A549 (cell line): ENCODE measurements around the gene BRD3OS. TPM values are rescaled to one million over a fixed set of nuclear protein-coding genes. Genes with fewer than 3 reads are reported as not detected.

ENCODE experiments used
- ATAC-seq, 2 experiments: fragments of 200-7000 bp in 1 of 2; fragments of >200 bp in 1 of 2; cut with Nextera tagmentation in 1 of 2; cut with Tn5 transposase in 1 of 2; 3 replicates each; pipeline versions ENCODE4 v1.8.0 to v1.9.1; 2018 to 2020; ENCODE audit warnings: mild to moderate bottlenecking in 1 of 2, moderate library complexity in 1 of 2
- CTCF ChIA-PET: fragments of 300-600 bp; sonication (Branson Sonifier 250); formaldehyde crosslinking; extraction: SDS; loops from one replicate; lab custom pipeline; 2021; ENCODE audit warnings: antibody characterized with exemption, inconsistent platforms; lab: Yijun Ruan, JAX
- POLR2A ChIA-PET: fragments of 350-600 bp; formaldehyde crosslinking; extraction: SDS; loops from one replicate; lab custom pipeline; 2021; ENCODE audit warnings: antibody characterized with exemption, inconsistent platforms; lab: Yijun Ruan, JAX
- DNase-seq, 2 experiments: peaks; one replicate each; pipeline versions ENCODE4 v3.0.0 to v3.0.0-alpha.2; 2011 to 2016; ENCODE audit warnings: low read depth in 1 of 2, low spot score in 1 of 2
- FAIRE-seq: peaks from 2 replicates; lab custom pipeline; 2011; peaks lifted over from hg19 to GRCh38; lab: Jason Lieb, UNC
- H3K27ac ChIP-seq, 2 experiments: fragments of >200 bp; sonication (Bioruptor Twin); formaldehyde crosslinking; 3 replicates each; pipeline ENCODE4 v1.5.1; 2016 to 2017
- H3K4me1 ChIP-seq: fragments of >200 bp; sonication (Bioruptor Twin); formaldehyde crosslinking; 3 replicates; pipeline ENCODE4 v1.6.1; 2016
- H3K4me2 ChIP-seq: fragments of >200 bp; sonication (Bioruptor Twin); formaldehyde crosslinking; 3 replicates; pipeline ENCODE4 v1.6.1; 2016
- H3K4me3 ChIP-seq: fragments of >200 bp; sonication (Bioruptor Twin); formaldehyde crosslinking; 3 replicates; pipeline ENCODE4 v1.5.1; 2016
- H3K9me3 ChIP-seq: fragments of >200 bp; sonication (Bioruptor Twin); formaldehyde crosslinking; 3 replicates; pipeline ENCODE4 v1.6.1; 2016
- CHD4 ChIP-seq: fragments of 200-600 bp; sonication (generic); IDR thresholded peaks from 2 replicates; pipeline ENCODE4 v1.6.1; 2016; ENCODE audit warnings: antibody characterized with exemption, mild to moderate bottlenecking, borderline replicate concordance
- ELK1 ChIP-seq: fragments of 150-350 bp; IDR thresholded peaks from 2 replicates; pipeline ENCODE4 v1.6.1; 2014; ENCODE audit warnings: low read depth, mild to moderate bottlenecking, low read length
- FOSB ChIP-seq: fragments of 250-450 bp; sonication (Bioruptor Pico); IDR thresholded peaks from 2 replicates; pipeline ENCODE4 v1.5.0; 2020; ENCODE audit warnings: mild to moderate bottlenecking, moderate library complexity
- FOSL2 ChIP-seq, 2 experiments: fragments of 450-650 bp in 1 of 2; fragments of >200 bp in 1 of 2; sonication (Bioruptor Twin) in 1 of 2; formaldehyde crosslinking; IDR thresholded peaks; 2 replicates each; pipeline versions ENCODE4 v1.5.0 to v1.6.1; 2016 to 2020; ENCODE audit warnings: mild to moderate bottlenecking in 1 of 2, moderate library complexity in 1 of 2
- KDM1A ChIP-seq: fragments of 200-600 bp; sonication (generic); IDR thresholded peaks from 2 replicates; pipeline ENCODE4 v1.6.1; 2016; ENCODE audit warnings: low read depth, mild to moderate bottlenecking
- KDM5A ChIP-seq: fragments of 200-600 bp; sonication (generic); IDR thresholded peaks from 2 replicates; pipeline ENCODE4 v1.6.1; 2016; ENCODE audit warnings: antibody characterized with exemption, mild to moderate bottlenecking
- MYC ChIP-seq: IDR thresholded peaks from 2 replicates; pipeline ENCODE4 v1.6.1; 2012; ENCODE audit warnings: mild to moderate bottlenecking, inconsistent platforms, low read length, improper control_type of control experiment, borderline replicate concordance
- NFE2L2 ChIP-seq: fragments of 150-350 bp; conservative IDR thresholded peaks from 2 replicates; pipeline ENCODE4 v1.6.1; 2014; ENCODE audit warnings: low read length
- PHF8 ChIP-seq: fragments of 200-600 bp; sonication (generic); IDR thresholded peaks from 2 replicates; pipeline ENCODE4 v1.6.1; 2016; ENCODE audit warnings: low read depth, mild to moderate bottlenecking, antibody characterized with exemption, moderate library complexity, borderline replicate concordance
- POLR2A ChIP-seq: IDR thresholded peaks from 2 replicates; pipeline ENCODE4 v1.6.1; 2012; ENCODE audit warnings: mild to moderate bottlenecking, low read length
- POLR2AphosphoS2 ChIP-seq: conservative IDR thresholded peaks from 2 replicates; pipeline ENCODE4 v1.6.1; 2012; ENCODE audit warnings: low read length, improper control_type of control experiment, inconsistent platforms
- USF2 ChIP-seq: fragments of 450-650 bp; IDR thresholded peaks from 2 replicates; pipeline ENCODE4 v1.6.1; 2014; ENCODE audit warnings: antibody characterized with exemption
- ZC3H11A ChIP-seq: fragments of 450-650 bp; IDR thresholded peaks from 2 replicates; pipeline ENCODE4 v1.6.1; 2014; ENCODE audit warnings: antibody characterized with exemption, mild to moderate bottlenecking
- ZFP36 ChIP-seq: fragments of 450-650 bp; IDR thresholded peaks from 2 replicates; pipeline ENCODE4 v1.6.1; 2014; ENCODE audit warnings: borderline replicate concordance; ENCODE audit not compliant: partially characterized antibody
- ZNF302 ChIP-seq: fragments of 250-450 bp; sonication (Bioruptor Pico); IDR thresholded peaks from 2 replicates; pipeline ENCODE4 v1.9.0; 2021; ENCODE audit warnings: inconsistent platforms, mild to moderate bottlenecking, moderate library complexity
- ZSCAN20 ChIP-seq: fragments of 250-450 bp; sonication (Bioruptor Pico); IDR thresholded peaks from 2 replicates; pipeline ENCODE4 v1.8.0; 2022; ENCODE audit warnings: mild to moderate bottlenecking, moderate library complexity
- WGBS: methylation state at CpG from one replicate; pipeline ENCODE4 v1.1.6; 2017; ENCODE audit errors: missing lambda C conversion rate; 5-methylcytosine and 5-hydroxymethylcytosine counted together
- polyA plus RNA-seq, 4 experiments: library from polyadenylated mRNA; depleted of rRNA in 3 of 4; stranded (reverse); fragments of >200 nt; fragmentation: RNase III in 1 of 4; extraction: RNeasy Plus Mini Kit Qiagen cat#74134 plus additional on column Dnase treatment in 1 of 4; gene quantifications; 2 replicates in 3 of 4; 3 replicates in 1 of 4; pipeline ENCODE4 v1.2.3, GENCODE V29; 2011 to 2017
- TF ChIP-seq, protein P1 (sequence below): fragments of >200 bp; sonication (Bioruptor Twin); formaldehyde crosslinking; IDR thresholded peaks from 2 replicates; pipeline ENCODE4 v1.6.1; 2016
- TF ChIP-seq, protein P2 (sequence below): fragments of 250-450 bp; sonication (Bioruptor Pico); IDR thresholded peaks from 2 replicates; pipeline ENCODE4 v1.5.0; 2021; ENCODE audit warnings: mild to moderate bottlenecking, moderate library complexity, borderline replicate concordance
- TF ChIP-seq, protein P3 (sequence below): fragments of 250-450 bp; sonication (Bioruptor Pico); IDR thresholded peaks from 2 replicates; pipeline ENCODE4 v1.5.0; 2020; ENCODE audit warnings: low read depth, mild to moderate bottlenecking, moderate library complexity

The BRD3OS gene
- polyA plus RNA-seq, 2 of the 4 experiments (the other 2 are of a cell fraction), result 10.4 to 10.8 TPM

- TF ChIP-seq ZSCAN20 (CRISPR knock-in tag) (no peak), ZNF302 (no peak), NFE2L2 (no peak), FOSL2 (IDR thresholded peaks at IDR 0.05) (no peak), FOSL2 (CRISPR knock-in tag; IDR thresholded peaks at IDR 0.05) (no peak)
- no peaks in the 10 kb centered on the region for H3K4me1 ChIP-seq
- ATAC-seq (no peak), DNase-seq (no peak), FAIRE-seq (no peak)
- ChIA-PET CTCF (no interaction called here), POLR2A (no interaction called here)
- H3K4me2 ChIP-seq, result no peak overlapping the region
- no peak overlapping the region for H3K4me3 ChIP-seq
- no peaks in the 10 kb centered on the region for H3K9me3 ChIP-seq
- 90% methylated on average over 13 of the region's 20 CpGs for WGBS
- H3K27ac ChIP-seq, result no peak overlapping the region
These were observed 24.0 kb downstream of the BRD3OS start for GRCh38 chr9:134049236-134049635.

DNA sequence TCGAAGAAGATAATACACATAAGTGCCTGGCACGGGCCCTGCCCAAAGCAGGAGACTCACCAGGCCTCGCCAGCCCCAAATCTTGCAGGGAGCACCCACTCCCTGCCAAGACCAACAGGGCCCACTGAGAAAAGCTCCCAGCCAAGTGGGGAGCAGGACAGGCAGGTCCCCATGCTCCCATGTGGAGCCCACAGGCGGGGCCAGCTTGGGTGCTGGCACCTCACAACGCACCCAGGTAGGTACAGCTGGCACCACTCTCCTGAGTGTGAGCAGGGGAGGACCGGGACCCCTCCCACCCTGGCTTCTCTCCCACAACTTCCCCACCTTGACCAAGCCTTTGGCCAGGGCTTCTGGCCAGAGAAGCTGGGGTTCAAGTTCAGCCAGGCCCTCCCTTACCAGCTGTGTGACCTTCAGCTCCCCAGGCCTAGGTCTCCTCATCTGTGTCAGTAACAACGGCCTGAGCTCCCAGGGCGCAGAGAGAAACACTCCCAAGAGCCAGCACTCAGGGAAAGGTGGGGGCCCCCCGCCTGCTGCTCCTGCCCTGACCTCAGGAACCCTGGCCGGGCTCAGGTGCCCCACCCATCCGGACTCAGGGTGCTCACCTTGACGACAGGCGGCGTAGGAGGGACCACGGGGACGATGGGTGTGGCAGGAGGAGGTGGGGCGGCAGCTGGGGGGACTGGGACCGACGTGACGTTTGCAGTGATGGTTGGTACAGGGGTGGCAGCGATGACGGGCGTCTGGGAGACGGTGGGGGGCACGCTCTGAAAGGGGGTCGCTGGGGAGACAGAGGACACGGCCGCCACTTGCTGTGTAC lies 24.7 kb downstream of the BRD3OS start:
- ATAC-seq (no peak), FAIRE-seq (no peak), DNase-seq (no peak)
- ChIA-PET POLR2A (no interaction called here), CTCF (interaction anchor here (1.5 to 2.0 kb wide), 2 partner anchors 9 to 20 kb away, joined by 3 to 6 read pairs; no protein-coding TSS in a partner anchor)
- 93% methylated on average over 24 of the region's 28 CpGs for WGBS
- Histone ChIP-seq H3K27ac (no peak overlapping the region), H3K4me2 (no peak overlapping the region), H3K4me1 (no peaks in the 10 kb centered on the region), H3K9me3 (no peaks in the 10 kb centered on the region), H3K4me3 (no peak overlapping the region)
- TF ChIP-seq MYC, result no peak
- TF ChIP-seq, protein P1, sequence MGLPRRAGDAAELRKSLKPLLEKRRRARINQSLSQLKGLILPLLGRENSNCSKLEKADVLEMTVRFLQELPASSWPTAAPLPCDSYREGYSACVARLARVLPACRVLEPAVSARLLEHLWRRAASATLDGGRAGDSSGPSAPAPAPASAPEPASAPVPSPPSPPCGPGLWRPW, result no peak
- no peak for TF ChIP-seq ZC3H11A
- no peak for TF ChIP-seq KDM1A
- no peak for TF ChIP-seq USF2
- no peak for TF ChIP-seq FOSB (CRISPR knock-in tag)
- TF ChIP-seq, protein P2, sequence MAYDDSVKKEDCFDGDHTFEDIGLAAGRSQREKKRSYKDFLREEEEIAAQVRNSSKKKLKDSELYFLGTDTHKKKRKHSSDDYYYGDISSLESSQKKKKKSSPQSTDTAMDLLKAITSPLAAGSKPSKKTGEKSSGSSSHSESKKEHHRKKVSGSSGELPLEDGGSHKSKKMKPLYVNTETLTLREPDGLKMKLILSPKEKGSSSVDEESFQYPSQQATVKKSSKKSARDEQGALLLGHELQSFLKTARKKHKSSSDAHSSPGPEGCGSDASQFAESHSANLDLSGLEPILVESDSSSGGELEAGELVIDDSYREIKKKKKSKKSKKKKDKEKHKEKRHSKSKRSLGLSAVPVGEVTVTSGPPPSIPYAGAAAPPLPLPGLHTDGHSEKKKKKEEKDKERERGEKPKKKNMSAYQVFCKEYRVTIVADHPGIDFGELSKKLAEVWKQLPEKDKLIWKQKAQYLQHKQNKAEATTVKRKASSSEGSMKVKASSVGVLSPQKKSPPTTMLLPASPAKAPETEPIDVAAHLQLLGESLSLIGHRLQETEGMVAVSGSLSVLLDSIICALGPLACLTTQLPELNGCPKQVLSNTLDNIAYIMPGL (CRISPR knock-in tag), result no peak
- TF ChIP-seq PHF8, result no peak
- no peak for TF ChIP-seq KDM5A
- TF ChIP-seq CHD4, result no peak
- TF ChIP-seq, protein P3, sequence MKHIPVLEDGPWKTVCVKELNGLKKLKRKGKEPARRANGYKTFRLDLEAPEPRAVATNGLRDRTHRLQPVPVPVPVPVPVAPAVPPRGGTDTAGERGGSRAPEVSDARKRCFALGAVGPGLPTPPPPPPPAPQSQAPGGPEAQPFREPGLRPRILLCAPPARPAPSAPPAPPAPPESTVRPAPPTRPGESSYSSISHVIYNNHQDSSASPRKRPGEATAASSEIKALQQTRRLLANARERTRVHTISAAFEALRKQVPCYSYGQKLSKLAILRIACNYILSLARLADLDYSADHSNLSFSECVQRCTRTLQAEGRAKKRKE (CRISPR knock-in tag), result no peak
- no peak for TF ChIP-seq ZFP36
- no peak for TF ChIP-seq POLR2AphosphoS2
- TF ChIP-seq POLR2A, result no peak
- TF ChIP-seq ELK1, result no peak
